Stimulated activated memory B cell treated with anti-CD40 and anti-IgM and Interleukin-4, amounts not matched to agents 10 μg/mL and 1 μg/mL and 100 μg/mL, for 72 hours (primary cell): Measurements from ENCODE around the gene UGT1A5.
"Not testable (repeated sequence)": the region's sequence is repeated elsewhere in the genome, so short reads cannot be mapped to it uniquely, and the experiment has no call there.

Experiments
- ATAC-seq: fragments of 150-1000 bp; cut with Tn5 transposase; 2 replicates; pipeline ENCODE4 v1.10.0; 2021
- H3K27ac Mint-ChIP-seq: one replicate; pipeline ENCODE4 v1.8.0; 2022; ENCODE audit warnings: mild to moderate bottlenecking, mixed read lengths
- H3K27me3 Mint-ChIP-seq: one replicate; pipeline ENCODE4 v1.8.0; 2022; ENCODE audit warnings: mixed read lengths
- H3K36me3 Mint-ChIP-seq: one replicate; pipeline ENCODE4 v1.8.0; 2022; ENCODE audit warnings: mixed read lengths
- H3K4me1 Mint-ChIP-seq: one replicate; pipeline ENCODE4 v1.8.0; 2022; ENCODE audit warnings: mixed read lengths
- H3K4me3 Mint-ChIP-seq: one replicate; pipeline ENCODE4 v1.8.0; 2022; ENCODE audit warnings: mild to moderate bottlenecking, moderate library complexity, mixed read lengths
- H3K9me3 Mint-ChIP-seq: one replicate; pipeline ENCODE4 v1.8.0; 2022; ENCODE audit warnings: mixed read lengths

Gene UGT1A5

GRCh38 chr2:233688341-233688740 is 24.4 kb upstream of the UGT1A5 start:
- peaks cover 6% of the 10 kb centered on the region for H3K4me1 Mint-ChIP-seq
- H3K4me3 Mint-ChIP-seq: no peak overlapping the region
- no peaks in the 10 kb centered on the region for H3K36me3 Mint-ChIP-seq
- no peak for ATAC-seq
- H3K27ac Mint-ChIP-seq: no peak overlapping the region
- no peaks in the 10 kb centered on the region for H3K27me3 Mint-ChIP-seq
- no peaks in the 10 kb centered on the region for H3K9me3 Mint-ChIP-seq

DNA sequence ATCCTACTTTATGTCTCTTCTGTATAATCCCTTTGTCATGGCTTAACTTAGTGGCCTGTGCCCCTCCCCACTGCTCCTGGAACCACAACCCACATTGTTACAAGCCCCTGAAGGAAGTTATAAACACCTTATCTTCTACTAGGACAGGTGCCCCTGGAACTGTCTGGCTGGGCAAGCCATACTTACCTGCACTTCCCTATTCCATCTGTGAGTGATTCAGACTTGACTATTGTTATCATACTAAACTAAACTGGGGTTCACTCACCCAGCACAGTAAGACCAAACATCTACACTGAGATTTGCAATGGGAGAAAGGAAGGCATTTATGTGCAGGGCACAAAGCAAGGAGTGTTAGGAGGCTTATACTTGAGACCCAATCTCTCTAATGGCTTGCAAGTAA is 23.7 kb upstream of the UGT1A5 start:
- no peaks in the 10 kb centered on the region for H3K9me3 Mint-ChIP-seq

GRCh38 chr2:233689501-233689900 is 23.2 kb upstream of the UGT1A5 start:
- H3K36me3 Mint-ChIP-seq: no peaks in the 10 kb centered on the region
- no peak for ATAC-seq
- no peak overlapping the region for H3K27ac Mint-ChIP-seq
- H3K27me3 Mint-ChIP-seq: no peaks in the 10 kb centered on the region
- no peaks in the 10 kb centered on the region for H3K9me3 Mint-ChIP-seq
- no peak overlapping the region for H3K4me3 Mint-ChIP-seq
- H3K4me1 Mint-ChIP-seq: peaks cover 6% of the 10 kb centered on the region

More for the DNA sequence above, 23.7 kb upstream of the UGT1A5 start:
- H3K4me1 Mint-ChIP-seq: peaks cover 6% of the 10 kb centered on the region
- H3K4me3 Mint-ChIP-seq: no peak overlapping the region
- H3K27ac Mint-ChIP-seq: no peak overlapping the region
- no peaks in the 10 kb centered on the region for H3K36me3 Mint-ChIP-seq
- no peaks in the 10 kb centered on the region for H3K27me3 Mint-ChIP-seq
- ATAC-seq: peak; percentile 54

DNA sequence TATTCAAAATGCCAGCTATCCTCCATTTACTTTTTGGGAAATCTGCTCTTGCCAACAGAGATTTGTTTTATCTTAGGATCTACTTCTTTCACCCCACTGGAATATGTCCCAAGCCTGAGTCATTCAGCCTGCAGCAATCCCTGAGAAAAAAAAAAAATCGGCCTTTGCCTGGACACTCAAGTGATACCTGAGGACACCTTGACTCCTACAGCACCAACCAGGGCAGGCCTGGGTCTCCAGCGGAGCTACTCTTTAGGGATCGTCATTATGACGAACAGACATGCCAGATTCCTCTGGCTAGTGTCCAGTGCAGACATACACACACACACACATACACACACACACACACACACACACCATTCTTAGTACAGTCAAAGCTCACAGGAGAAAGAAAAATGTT is 22.3 kb upstream of the UGT1A5 start:
- Mint-ChIP-seq H3K9me3 (no peaks in the 10 kb centered on the region), H3K36me3 (no peaks in the 10 kb centered on the region), H3K4me1 (peaks cover 6% of the 10 kb centered on the region), H3K27me3 (no peaks in the 10 kb centered on the region), H3K27ac (no peak overlapping the region), H3K4me3 (no peak overlapping the region)
- ATAC-seq: no peak

DNA sequence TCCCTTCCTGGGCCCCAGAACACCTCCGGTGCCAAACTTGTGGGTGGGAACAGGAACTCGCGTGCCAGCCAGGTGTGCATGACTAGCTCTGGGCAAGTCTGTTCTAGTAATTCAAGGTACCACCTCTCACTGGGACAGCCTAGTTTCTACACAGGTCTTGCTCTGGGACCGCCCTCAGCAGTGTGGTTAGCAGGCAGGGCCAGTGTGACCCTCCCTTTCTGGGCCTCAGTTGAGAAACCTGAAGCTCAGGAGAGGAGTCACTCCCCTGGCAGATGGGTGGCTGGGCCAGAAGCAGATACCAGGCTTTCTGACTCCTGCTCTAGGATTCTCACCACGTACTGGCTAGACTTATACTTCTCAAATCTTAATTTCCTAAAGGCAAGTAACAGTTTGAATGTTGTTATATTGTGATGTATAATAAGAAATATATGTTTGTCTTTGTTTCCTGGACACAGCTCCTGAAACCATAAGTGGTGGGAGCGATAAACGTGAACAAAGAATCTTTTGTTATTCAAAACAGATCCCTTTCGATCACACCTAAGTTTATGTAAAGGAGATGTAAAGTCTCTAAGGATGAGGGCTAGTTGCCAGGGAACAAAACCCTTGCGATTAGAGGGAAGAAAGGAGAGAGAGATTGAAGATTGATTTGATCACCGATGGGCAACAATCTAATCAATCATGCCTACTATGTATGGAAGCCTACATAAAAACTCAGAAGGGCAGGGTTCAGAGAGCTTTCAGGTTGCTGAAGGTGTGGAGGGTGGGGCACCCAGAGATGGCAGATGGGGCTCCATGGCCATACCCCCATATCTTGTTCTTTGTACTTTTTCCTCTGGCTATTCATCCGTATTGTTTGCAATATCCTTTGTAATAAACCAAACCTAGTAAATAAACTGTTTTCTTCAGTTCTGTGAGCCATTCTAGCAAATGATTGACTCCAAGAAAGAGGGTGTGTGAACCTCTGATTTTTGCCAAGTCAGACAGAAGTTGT is 21.0 kb upstream of the UGT1A5 start:
- H3K9me3 Mint-ChIP-seq: no peaks in the 10 kb centered on the region
- no peaks in the 10 kb centered on the region for H3K36me3 Mint-ChIP-seq
- H3K27me3 Mint-ChIP-seq: no peaks in the 10 kb centered on the region
- no peak overlapping the region for H3K27ac Mint-ChIP-seq
- H3K4me1 Mint-ChIP-seq: peaks cover 12% of the 10 kb centered on the region
- no peak overlapping the region for H3K4me3 Mint-ChIP-seq
- ATAC-seq: no peak

DNA sequence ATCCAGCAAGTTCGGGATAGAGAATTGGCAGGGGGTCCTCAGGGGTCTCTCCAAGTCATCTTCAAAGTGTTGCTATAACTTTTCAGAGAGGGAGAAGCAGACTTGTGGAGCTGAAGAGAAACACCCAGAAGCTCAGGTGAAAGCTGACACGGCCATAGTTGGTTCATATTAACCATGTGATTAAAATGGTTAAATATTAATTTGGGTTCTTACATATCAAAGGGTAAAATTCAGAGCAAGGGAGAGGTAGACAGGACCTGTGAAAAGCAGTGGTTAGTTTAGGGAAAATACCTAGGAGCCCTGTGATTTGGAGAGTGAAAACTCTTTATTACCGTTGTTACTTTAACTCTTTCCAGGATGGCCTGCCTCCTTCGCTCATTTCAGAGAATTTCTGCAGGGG is 20.1 kb upstream of the UGT1A5 start, which contains the start of gene UGT1A6:
Gene UGT1A6, plus strand, starts transcription at position 243 of the 400 bp plus-strand sequence. Its CDS starts 115 bp downstream, at position 358.
- Mint-ChIP-seq H3K4me1 (peaks cover 12% of the 10 kb centered on the region), H3K36me3 (no peaks in the 10 kb centered on the region), H3K27me3 (peaks cover 8% of the 10 kb centered on the region), H3K4me3 (no peak within 1 kb of the TSS), H3K9me3 (no peaks in the 10 kb centered on the region), H3K27ac (no peak within 1 kb of the TSS)
- ATAC-seq: no peak

DNA sequence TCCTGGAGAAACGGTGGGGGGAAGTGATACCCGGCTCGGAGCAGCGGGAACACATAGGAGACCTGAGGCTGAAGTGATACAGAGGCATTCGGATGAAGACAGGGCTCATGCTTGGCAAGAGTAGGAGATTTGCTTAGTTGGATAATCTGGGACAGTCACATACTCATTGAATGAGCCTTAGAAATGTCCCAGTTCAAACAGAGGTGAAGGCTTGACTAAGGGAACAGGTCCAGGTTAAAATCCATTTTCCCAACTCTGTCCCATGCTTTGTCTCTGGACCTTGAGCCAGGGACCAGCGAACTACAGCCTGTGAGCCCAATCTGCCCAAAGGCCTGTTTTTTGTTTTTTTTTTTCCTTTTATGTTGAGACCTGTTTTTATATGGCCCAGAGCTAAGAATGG is 18.7 kb upstream of the UGT1A5 start:
- Mint-ChIP-seq H3K4me1 (peaks cover 11% of the 10 kb centered on the region), H3K4me3 (no peak overlapping the region), H3K27ac (no peak overlapping the region), H3K9me3 (no peaks in the 10 kb centered on the region), H3K27me3 (peaks cover 12% of the 10 kb centered on the region), H3K36me3 (no peaks in the 10 kb centered on the region)
- ATAC-seq: no peak

- Mint-ChIP-seq H3K27ac (no peak overlapping the region), H3K4me3 (no peak overlapping the region), H3K4me1 (peaks cover 6% of the 10 kb centered on the region), H3K36me3 (no peaks in the 10 kb centered on the region), H3K27me3 (peaks cover 25% of the 10 kb centered on the region), H3K9me3 (peaks cover 3% of the 10 kb centered on the region)
- ATAC-seq: no peak
Observed at GRCh38 chr2:233698740-233699139, 14.0 kb upstream of the UGT1A5 start.

GRCh38 chr2:233699424-233700027 is 13.2 kb upstream of the UGT1A5 start:
- Mint-ChIP-seq H3K27ac (no peak overlapping the region), H3K36me3 (peaks cover 6% of the 10 kb centered on the region), H3K4me1 (peaks cover 6% of the 10 kb centered on the region), H3K4me3 (no peak overlapping the region), H3K27me3 (peaks cover 32% of the 10 kb centered on the region), H3K9me3 (peaks cover 6% of the 10 kb centered on the region)
- no peak for ATAC-seq

GRCh38 chr2:233700028-233700635 is 12.6 kb upstream of the UGT1A5 start:
- peaks cover 32% of the 10 kb centered on the region for H3K27me3 Mint-ChIP-seq
- H3K9me3 Mint-ChIP-seq: peaks cover 6% of the 10 kb centered on the region
- peaks cover 6% of the 10 kb centered on the region for H3K4me1 Mint-ChIP-seq
- H3K4me3 Mint-ChIP-seq: no peak overlapping the region
- H3K27ac Mint-ChIP-seq: no peak overlapping the region
- H3K36me3 Mint-ChIP-seq: peaks cover 6% of the 10 kb centered on the region
- ATAC-seq: no peak

- H3K9me3 Mint-ChIP-seq, H3K27ac Mint-ChIP-seq, H3K4me3 Mint-ChIP-seq, H3K4me1 Mint-ChIP-seq, ATAC-seq, H3K36me3 Mint-ChIP-seq: not testable (repeated sequence)
- peaks cover 32% of the 10 kb centered on the region for H3K27me3 Mint-ChIP-seq
Observed at GRCh38 chr2:233700842-233701241, 11.9 kb upstream of the UGT1A5 start.

DNA sequence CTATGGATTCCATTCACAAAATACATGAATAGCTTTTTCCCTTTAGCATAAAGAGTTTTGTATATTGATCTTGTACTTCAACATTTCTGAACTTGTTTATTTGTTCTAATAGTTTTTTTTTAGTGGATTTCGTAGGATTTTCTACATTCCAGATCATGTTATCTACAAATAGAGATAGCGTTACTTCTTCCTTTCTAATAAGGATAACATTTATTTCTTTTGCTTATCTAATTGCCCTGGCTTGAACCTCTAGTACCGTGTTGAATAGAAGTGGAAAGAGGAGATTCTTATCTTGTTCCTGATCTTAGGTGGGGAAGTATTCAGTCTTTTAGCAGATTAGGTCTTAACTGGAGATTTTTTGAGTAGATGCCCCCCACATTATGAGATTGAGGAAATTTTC is 10.5 kb upstream of the UGT1A5 start:
- no peak overlapping the region for H3K4me3 Mint-ChIP-seq
- no peaks in the 10 kb centered on the region for H3K4me1 Mint-ChIP-seq
- H3K36me3 Mint-ChIP-seq: peaks cover 6% of the 10 kb centered on the region
- H3K27ac Mint-ChIP-seq: no peak overlapping the region
- ATAC-seq: no peak
- H3K27me3 Mint-ChIP-seq: peaks cover 31% of the 10 kb centered on the region
- peaks cover 6% of the 10 kb centered on the region for H3K9me3 Mint-ChIP-seq

GRCh38 chr2:233705911-233706506 is 6.7 kb upstream of the UGT1A5 start:
- peaks cover 42% of the 10 kb centered on the region for H3K27me3 Mint-ChIP-seq
- H3K36me3 Mint-ChIP-seq: peaks cover 6% of the 10 kb centered on the region
- H3K4me3 Mint-ChIP-seq: no peak overlapping the region
- no peaks in the 10 kb centered on the region for H3K4me1 Mint-ChIP-seq
- no peak overlapping the region for H3K27ac Mint-ChIP-seq
- peaks cover 6% of the 10 kb centered on the region for H3K9me3 Mint-ChIP-seq
- ATAC-seq: no peak

- no peak overlapping the region for H3K4me3 Mint-ChIP-seq
- peaks cover 6% of the 10 kb centered on the region for H3K9me3 Mint-ChIP-seq
- peaks cover 6% of the 10 kb centered on the region for H3K36me3 Mint-ChIP-seq
- no peak for ATAC-seq
- peaks cover 49% of the 10 kb centered on the region for H3K27me3 Mint-ChIP-seq
- peaks cover 7% of the 10 kb centered on the region for H3K4me1 Mint-ChIP-seq
- no peak overlapping the region for H3K27ac Mint-ChIP-seq
Observed at GRCh38 chr2:233706720-233707119, 6.0 kb upstream of the UGT1A5 start.
